Pancreas (tissue), 10 donors: ENCODE data around the gene SLC22A3. TPM values are rescaled to one million over a fixed set of nuclear protein-coding genes. Genes with fewer than 3 reads are reported as not detected.
A peak's percentile ranks its signal among the peaks of the same experiment; 100 is the strongest.

Source experiments
- ATAC-seq, 4 donors: fragments of 200-7000 bp; cut with Tn5 transposase; one replicate each; pipeline versions ENCODE4 v1.8.0 to v1.9.1; 2020; ENCODE audit warnings: mild to moderate bottlenecking in 4 of 4, moderate library complexity in 4 of 4
- DNase-seq, 6 donors: peaks; one replicate each; pipeline ENCODE4 v3.0.0-alpha.2; 2020
- FAIRE-seq: peaks from 2 replicates; lab custom pipeline; 2012; peaks lifted over from hg19 to GRCh38; lab: Jason Lieb, UNC
- H3K27ac ChIP-seq, 4 donors: fragments of 200-600 bp; sonication (generic); 1 replicate in 3 of 4; 2 replicates in 1 of 4; pipeline versions ENCODE4 v1.5.0 to v1.8.0; 2020
- H3K27me3 ChIP-seq, 4 donors: fragments of 200-600 bp; one replicate each; pipeline ENCODE4 v1.8.0; 2021
- H3K36me3 ChIP-seq, 3 donors: fragments of 200-600 bp; sonication (generic) in 1 of 3; one replicate each; pipeline versions ENCODE4 v1.5.0 to v1.8.0; 2020 to 2021
- H3K4me1 ChIP-seq, 3 donors: fragments of 200-600 bp; one replicate each; pipeline ENCODE4 v1.8.0; 2021
- H3K4me3 ChIP-seq, 4 donors: fragments of 200-600 bp; sonication (generic) in 2 of 4; one replicate each; pipeline versions ENCODE4 v1.5.0 to v1.8.0; 2020 to 2021
- H3K9me3 ChIP-seq, 4 donors: fragments of 200-600 bp; one replicate each; pipeline ENCODE4 v1.8.0; 2021
- CTCF ChIP-seq, 4 donors: fragments of 200-600 bp; sonication (generic) in 3 of 4; IDR thresholded peaks; one replicate each; pipeline versions ENCODE4 v1.5.0 to v1.8.0; 2021; ENCODE audit warnings: antibody characterized with exemption in 4 of 4
- WGBS, 2 donors: extraction: QIAGEN DNeasy Blood & Tissue Kit; methylation state at CpG; one replicate each; pipeline ENCODE4 v1.1.7; 2013; 5-methylcytosine and 5-hydroxymethylcytosine counted together
- intact Hi-C, 3 donors: fragments of 100-400 bp; cut with DNase I; formaldehyde crosslinking; loops; one replicate each; pipeline versions ENCODE4 v1.11.1 to v1.14.2; 2022
- polyA plus RNA-seq, 2 donors: library from polyadenylated mRNA; stranded (reverse); fragments of 200-250 nt; gene quantifications; one replicate each; pipeline ENCODE4 v1.2.3, GENCODE V29; 2013
- total RNA-seq, 6 donors: library from RNA; stranded (reverse); fragmentation: NEBNext Ultra II Directional in 4 of 6; extraction: Animal tissue kit (Norgen Biotek cat#: 25700) in 4 of 6; gene quantifications; one replicate each; pipeline versions ENCODE4 v1.2.1 to v1.2.4, GENCODE V29; 2021 to 2023
- donor health status: healthy with polysubstance abuse.
- donor health status: DM: no; HTN: no; CAD: no; lungs with moderate emphysema.
- donor health status: DM: no; HTN: no; CAD: no.
- donor health status: control.
- donor health status: control.
- donor health status: Bipolar disorder and iron deficiency.
- donor health status: DM: yes; HTN: yes; CAD: no.
- donor health status: DM: no; HTN: no; CAD: no.
- donor health status: DM: no; HTN: no; CAD: no.
- donor health status: DM: yes; HTN: yes; CAD: no.

Gene SLC22A3
- total and polyA plus RNA-seq, 8 donors, result 0.04 to 5.3 (median 0.41) TPM

- 80 to 86% methylated on average over 1 of the region's 1 CpG for WGBS, 2 donors
- intact Hi-C loops, result no loop called here
- Histone ChIP-seq H3K9me3 (no peaks in the 10 kb centered on the region), H3K27ac (no peak overlapping the region), H3K27me3 (no peaks in the 10 kb centered on the region), H3K36me3 (no peaks in the 10 kb centered on the region), H3K4me1 (peaks cover 0 to 8% (median 2%) of the 10 kb centered on the region in 3 donors), H3K4me3 (no peak overlapping the region)
- no peak for TF ChIP-seq CTCF (IDR thresholded peaks at IDR 0.05)
- DNase-seq (no peak), FAIRE-seq (no peak), ATAC-seq (no peak)
Measured at GRCh38 chr6:160382946-160383345, 34.8 kb downstream of the SLC22A3 start.

- Histone ChIP-seq H3K27me3 (no peaks in the 10 kb centered on the region), H3K9me3 (no peaks in the 10 kb centered on the region), H3K27ac (no peak overlapping the region), H3K36me3 (no peaks in the 10 kb centered on the region), H3K4me1 (peaks cover 0 to 16% (median 5%) of the 10 kb centered on the region in 3 donors), H3K4me3 (no peak overlapping the region)
- intact Hi-C loops, result no loop called here
- ATAC-seq (peak; percentile 61 to 92 (median 83)), DNase-seq (peak in 4 of 6 donors; percentile 25 to 71 (median 54)), FAIRE-seq (no peak)
- TF ChIP-seq CTCF (IDR thresholded peaks at IDR 0.05), result no peak
- 55 to 66% methylated on average over 5 of the region's 5 CpGs for WGBS, 2 donors
Measured at GRCh38 chr6:160386869-160387530, 38.8 kb downstream of the SLC22A3 start.

DNA sequence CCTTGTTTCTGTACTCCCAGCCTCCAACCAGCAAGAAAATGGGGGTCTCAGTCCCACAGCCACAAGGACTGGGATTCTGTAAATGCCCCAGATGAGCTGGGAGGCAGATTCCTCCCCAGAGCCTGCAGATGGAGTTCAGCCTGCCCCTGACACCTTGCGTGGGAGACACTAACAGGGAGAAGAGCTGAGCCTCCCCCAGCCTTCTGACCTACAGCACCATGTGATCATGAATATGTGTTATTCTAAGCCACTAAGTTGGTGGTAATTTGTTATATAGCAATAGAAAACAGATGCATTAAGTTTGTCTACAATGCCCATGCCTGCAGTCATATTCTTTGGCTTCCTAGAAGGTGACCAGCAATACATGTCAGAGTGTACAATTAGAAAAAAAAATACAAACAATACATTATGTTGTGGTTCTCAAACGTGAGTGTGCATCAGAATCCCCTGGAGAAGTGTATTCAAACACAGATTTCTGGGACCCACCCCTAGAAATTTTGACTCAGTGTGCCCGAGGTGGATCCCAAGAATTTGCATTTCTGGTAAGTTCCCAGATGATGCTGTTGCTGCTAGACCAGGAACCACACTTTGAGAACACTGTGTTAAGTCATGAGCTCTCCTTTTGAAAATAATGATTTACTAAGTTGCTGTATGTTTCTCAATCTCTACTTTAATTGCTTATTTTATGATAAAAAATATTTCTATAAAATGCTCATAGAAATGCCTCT is 39.9 kb downstream of the SLC22A3 start:
- H3K36me3 ChIP-seq, result no peaks in the 10 kb centered on the region
- ATAC-seq (no peak), DNase-seq (no peak), FAIRE-seq (no peak)
- intact Hi-C loops, result no loop called here
- H3K9me3 ChIP-seq, result no peaks in the 10 kb centered on the region
- H3K4me1 ChIP-seq, result peaks cover 0 to 19% (median 5%) of the 10 kb centered on the region in 3 donors
- H3K27me3 ChIP-seq, result no peaks in the 10 kb centered on the region
- H3K27ac ChIP-seq, result no peak overlapping the region
- H3K4me3 ChIP-seq, result no peak overlapping the region
- WGBS, 2 donors, result 77 to 87% methylated on average over 3 of the region's 3 CpGs
- no peak for TF ChIP-seq CTCF (IDR thresholded peaks at IDR 0.05)

- FAIRE-seq (no peak), ATAC-seq (no peak), DNase-seq (no peak)
- H3K27me3 ChIP-seq, result no peaks in the 10 kb centered on the region
- 83 to 90% methylated on average over 4 of the region's 4 CpGs for WGBS, 2 donors
- no peak for TF ChIP-seq CTCF (IDR thresholded peaks at IDR 0.05)
- H3K36me3 ChIP-seq, result no peaks in the 10 kb centered on the region
- H3K4me1 ChIP-seq, result peaks cover 3 to 22% (median 6%) of the 10 kb centered on the region in 3 donors
- no peak overlapping the region for H3K27ac ChIP-seq
- no peaks in the 10 kb centered on the region for H3K9me3 ChIP-seq
- H3K4me3 ChIP-seq, result no peak overlapping the region
- intact Hi-C loops, result no loop called here
Measured at GRCh38 chr6:160388922-160389321, 40.7 kb downstream of the SLC22A3 start.
